ENCODE measurements around the gene SARDH.

SARDH gene

GRCh38 chr9:133784731-133785561 lies 46.8 kb upstream of the SARDH start:
- Histone ChIP-seq H3K4me2 (ENCODE audit: low read length) (no peak overlapping the region), H3K27me3 (ENCODE audit: insufficient read depth, low read length, poor library complexity) (no peaks in the 10 kb centered on the region), H3K4me1 (ENCODE audit: control insufficient read depth, low read depth, low read length) (no peaks in the 10 kb centered on the region), H3K36me3 (ENCODE audit: control insufficient read depth, insufficient read depth, low read length) (peaks cover 1% of the 10 kb centered on the region), H3K4ac (ENCODE audit: low read depth, low read length) (no peak overlapping the region), H4K8ac (ENCODE audit: low read depth, low read length) (no peak overlapping the region), H2BK15ac (replicated peaks; ENCODE audit: low read depth) (no peak overlapping the region), H3K56ac (ENCODE audit: low read length) (no peak overlapping the region), H2AK5ac (ENCODE audit: low read length) (no peak overlapping the region), H3K79me1 (ENCODE audit: low read length) (no peaks in the 10 kb centered on the region), H4K5ac (ENCODE audit: low read length) (no peak overlapping the region), H3K18ac (ENCODE audit: low read length) (no peak overlapping the region), H3K23ac (ENCODE audit: low read length) (no peak overlapping the region), H2BK5ac (ENCODE audit: low read length) (no peak overlapping the region), H2BK120ac (ENCODE audit: low read depth, low read length) (no peak overlapping the region), H3K27ac (ENCODE audit: low read depth, low read length) (no peak overlapping the region), H3K79me2 (ENCODE audit: control insufficient read depth, insufficient read depth, low read length) (no peaks in the 10 kb centered on the region), H3K9ac (ENCODE audit: low read length) (no peak overlapping the region), H3K4me3 (ENCODE audit: low read length) (no peak overlapping the region)
- no CpG with 5 or more reads among the region's 25 CpGs for WGBS (ENCODE audit: extremely low coverage, insufficient coverage, low lambda C conversion rate)
- DNase-seq, result no peak

GRCh38 chr9:133783331-133783731 lies 45.2 kb upstream of the SARDH start:
- Histone ChIP-seq H3K9ac (ENCODE audit: low read length) (no peak overlapping the region), H3K27ac (ENCODE audit: low read depth, low read length) (no peak overlapping the region), H3K4me3 (ENCODE audit: low read length) (no peak overlapping the region), H3K79me1 (ENCODE audit: low read length) (no peaks in the 10 kb centered on the region), H3K79me2 (ENCODE audit: control insufficient read depth, insufficient read depth, low read length) (no peaks in the 10 kb centered on the region), H4K8ac (ENCODE audit: low read depth, low read length) (no peak overlapping the region), H3K4me1 (ENCODE audit: control insufficient read depth, low read depth, low read length) (no peaks in the 10 kb centered on the region), H3K56ac (ENCODE audit: low read length) (no peak overlapping the region), H3K36me3 (ENCODE audit: control insufficient read depth, insufficient read depth, low read length) (peaks cover 1% of the 10 kb centered on the region), H3K27me3 (ENCODE audit: insufficient read depth, low read length, poor library complexity) (no peaks in the 10 kb centered on the region), H4K5ac (ENCODE audit: low read length) (no peak overlapping the region), H2BK120ac (ENCODE audit: low read depth, low read length) (no peak overlapping the region), H2BK5ac (ENCODE audit: low read length) (no peak overlapping the region), H3K4ac (ENCODE audit: low read depth, low read length) (no peak overlapping the region), H2AK5ac (ENCODE audit: low read length) (no peak overlapping the region), H3K23ac (ENCODE audit: low read length) (no peak overlapping the region), H2BK15ac (replicated peaks; ENCODE audit: low read depth) (no peak overlapping the region), H3K4me2 (ENCODE audit: low read length) (no peak overlapping the region), H3K18ac (ENCODE audit: low read length) (no peak overlapping the region)
- WGBS (ENCODE audit: extremely low coverage, insufficient coverage, low lambda C conversion rate), result no CpG with 5 or more reads among the region's 13 CpGs
- DNase-seq, result no peak

GRCh38 chr9:133782157-133783130 lies 44.3 kb upstream of the SARDH start:
- Histone ChIP-seq H3K4me1 (ENCODE audit: control insufficient read depth, low read depth, low read length) (no peaks in the 10 kb centered on the region), H2BK5ac (ENCODE audit: low read length) (no peak overlapping the region), H3K79me1 (ENCODE audit: low read length) (no peaks in the 10 kb centered on the region), H4K8ac (ENCODE audit: low read depth, low read length) (no peak overlapping the region), H2AK5ac (ENCODE audit: low read length) (no peak overlapping the region), H3K27ac (ENCODE audit: low read depth, low read length) (no peak overlapping the region), H2BK120ac (ENCODE audit: low read depth, low read length) (no peak overlapping the region), H3K23ac (ENCODE audit: low read length) (no peak overlapping the region), H3K56ac (ENCODE audit: low read length) (no peak overlapping the region), H3K79me2 (ENCODE audit: control insufficient read depth, insufficient read depth, low read length) (no peaks in the 10 kb centered on the region), H3K27me3 (ENCODE audit: insufficient read depth, low read length, poor library complexity) (no peaks in the 10 kb centered on the region), H3K4me2 (ENCODE audit: low read length) (no peak overlapping the region), H2BK15ac (replicated peaks; ENCODE audit: low read depth) (no peak overlapping the region), H3K4ac (ENCODE audit: low read depth, low read length) (no peak overlapping the region), H4K5ac (ENCODE audit: low read length) (no peak overlapping the region), H3K4me3 (ENCODE audit: low read length) (no peak overlapping the region), H3K18ac (ENCODE audit: low read length) (no peak overlapping the region), H3K9ac (ENCODE audit: low read length) (no peak overlapping the region), H3K36me3 (ENCODE audit: control insufficient read depth, insufficient read depth, low read length) (peaks cover 1% of the 10 kb centered on the region)
- WGBS (ENCODE audit: extremely low coverage, insufficient coverage, low lambda C conversion rate), result no CpG with 5 or more reads among the region's 16 CpGs
- peak; percentile 75 for DNase-seq

GRCh38 chr9:133781828-133782135 lies 43.6 kb upstream of the SARDH start:
- no peak for DNase-seq
- no peak overlapping the region for H2AK5ac ChIP-seq (ENCODE audit: low read length)

GRCh38 chr9:133780962-133781827 lies 43.0 kb upstream of the SARDH start:
- Histone ChIP-seq H2BK120ac (ENCODE audit: low read depth, low read length) (no peak overlapping the region), H4K5ac (ENCODE audit: low read length) (no peak overlapping the region), H3K79me2 (ENCODE audit: control insufficient read depth, insufficient read depth, low read length) (no peaks in the 10 kb centered on the region), H3K23ac (ENCODE audit: low read length) (no peak overlapping the region), H3K4me1 (ENCODE audit: control insufficient read depth, low read depth, low read length) (no peaks in the 10 kb centered on the region), H2BK15ac (replicated peaks; ENCODE audit: low read depth) (no peak overlapping the region), H3K9ac (ENCODE audit: low read length) (no peak overlapping the region), H3K4me2 (ENCODE audit: low read length) (no peak overlapping the region), H4K8ac (ENCODE audit: low read depth, low read length) (no peak overlapping the region), H2BK5ac (ENCODE audit: low read length) (no peak overlapping the region), H3K56ac (ENCODE audit: low read length) (no peak overlapping the region), H3K4ac (ENCODE audit: low read depth, low read length) (no peak overlapping the region), H3K4me3 (ENCODE audit: low read length) (no peak overlapping the region), H3K18ac (ENCODE audit: low read length) (no peak overlapping the region), H3K36me3 (ENCODE audit: control insufficient read depth, insufficient read depth, low read length) (peaks cover 1% of the 10 kb centered on the region), H3K27me3 (ENCODE audit: insufficient read depth, low read length, poor library complexity) (no peaks in the 10 kb centered on the region), H2AK5ac (ENCODE audit: low read length) (no peak overlapping the region), H3K27ac (ENCODE audit: low read depth, low read length) (no peak overlapping the region), H3K79me1 (ENCODE audit: low read length) (no peaks in the 10 kb centered on the region)
- DNase-seq, result no peak
- WGBS (ENCODE audit: extremely low coverage, insufficient coverage, low lambda C conversion rate), result no CpG with 5 or more reads among the region's 15 CpGs

More at GRCh38 chr9:133781828-133782135, 43.6 kb upstream of the SARDH start:
- Histone ChIP-seq H3K23ac (ENCODE audit: low read length) (no peak overlapping the region), H3K18ac (ENCODE audit: low read length) (no peak overlapping the region), H3K79me2 (ENCODE audit: control insufficient read depth, insufficient read depth, low read length) (no peaks in the 10 kb centered on the region), H4K5ac (ENCODE audit: low read length) (no peak overlapping the region), H3K36me3 (ENCODE audit: control insufficient read depth, insufficient read depth, low read length) (peaks cover 1% of the 10 kb centered on the region), H3K4me1 (ENCODE audit: control insufficient read depth, low read depth, low read length) (no peaks in the 10 kb centered on the region), H3K79me1 (ENCODE audit: low read length) (no peaks in the 10 kb centered on the region), H2BK15ac (replicated peaks; ENCODE audit: low read depth) (no peak overlapping the region), H2BK5ac (ENCODE audit: low read length) (no peak overlapping the region), H2BK120ac (ENCODE audit: low read depth, low read length) (no peak overlapping the region), H3K4me2 (ENCODE audit: low read length) (no peak overlapping the region), H4K8ac (ENCODE audit: low read depth, low read length) (no peak overlapping the region), H3K9ac (ENCODE audit: low read length) (no peak overlapping the region), H3K27ac (ENCODE audit: low read depth, low read length) (no peak overlapping the region), H3K4ac (ENCODE audit: low read depth, low read length) (no peak overlapping the region), H3K27me3 (ENCODE audit: insufficient read depth, low read length, poor library complexity) (no peaks in the 10 kb centered on the region), H3K56ac (ENCODE audit: low read length) (no peak overlapping the region), H3K4me3 (ENCODE audit: low read length) (no peak overlapping the region)
- WGBS (ENCODE audit: extremely low coverage, insufficient coverage, low lambda C conversion rate), result no CpG with 5 or more reads among the region's 10 CpGs

Measured in mesendoderm (in vitro differentiated cells).